ENCODE data around the gene SHCBP1L.
"Not testable (repeated sequence)": the region's sequence is repeated elsewhere in the genome, so short reads cannot be mapped to it uniquely, and the experiment has no call there.

SHCBP1L gene

DNA sequence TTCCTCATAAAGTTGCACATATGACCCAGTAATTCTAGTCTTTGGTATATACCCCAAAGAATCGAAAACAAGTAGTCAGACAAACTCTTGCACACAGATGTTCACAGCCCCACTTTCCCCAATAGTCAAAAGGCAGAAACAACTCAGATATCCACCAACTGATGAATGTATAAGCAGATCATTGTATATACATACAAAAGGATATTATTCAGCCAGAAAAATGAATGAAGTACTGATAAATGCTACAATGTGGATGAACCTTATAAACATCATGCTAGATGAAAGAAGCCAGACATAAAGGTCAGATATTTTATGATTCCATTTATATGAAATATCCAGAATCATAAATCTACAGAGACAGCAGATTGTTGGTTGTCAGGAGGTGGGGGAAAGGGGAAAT lies 27.3 kb downstream of the SHCBP1L start:
- DNase-seq (ENCODE audit: low read depth): no peak

DNA sequence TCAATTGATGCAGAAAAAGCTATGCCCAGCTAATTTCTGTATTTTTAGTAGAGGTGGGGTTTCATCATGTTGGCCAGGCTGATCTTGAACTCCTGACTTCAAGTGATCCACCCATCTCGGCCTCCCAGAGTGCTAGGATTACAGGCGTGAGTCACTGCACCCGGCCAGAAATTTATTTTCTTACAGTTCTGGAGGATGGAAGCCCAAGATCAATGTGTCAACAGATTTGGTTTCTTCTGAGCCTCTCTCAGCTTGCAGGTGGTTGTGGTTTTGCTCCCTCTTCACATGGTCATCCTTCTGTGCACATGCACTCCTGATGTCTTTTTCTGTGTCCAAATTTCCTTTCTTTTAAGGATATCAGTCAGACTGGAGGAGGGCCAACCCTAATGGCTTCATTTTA lies 35.6 kb downstream of the SHCBP1L start:
- DNase-seq (ENCODE audit: low read depth): no peak
- H3K4me3 ChIP-seq (ENCODE audit: low read depth, low read length): no peak overlapping the region
- TF ChIP-seq, protein P1, sequence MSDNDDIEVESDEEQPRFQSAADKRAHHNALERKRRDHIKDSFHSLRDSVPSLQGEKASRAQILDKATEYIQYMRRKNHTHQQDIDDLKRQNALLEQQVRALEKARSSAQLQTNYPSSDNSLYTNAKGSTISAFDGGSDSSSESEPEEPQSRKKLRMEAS (IDR thresholded peaks at IDR 0.05; ENCODE audit: low read depth, low read length): no peak
- TF ChIP-seq, protein P2, sequence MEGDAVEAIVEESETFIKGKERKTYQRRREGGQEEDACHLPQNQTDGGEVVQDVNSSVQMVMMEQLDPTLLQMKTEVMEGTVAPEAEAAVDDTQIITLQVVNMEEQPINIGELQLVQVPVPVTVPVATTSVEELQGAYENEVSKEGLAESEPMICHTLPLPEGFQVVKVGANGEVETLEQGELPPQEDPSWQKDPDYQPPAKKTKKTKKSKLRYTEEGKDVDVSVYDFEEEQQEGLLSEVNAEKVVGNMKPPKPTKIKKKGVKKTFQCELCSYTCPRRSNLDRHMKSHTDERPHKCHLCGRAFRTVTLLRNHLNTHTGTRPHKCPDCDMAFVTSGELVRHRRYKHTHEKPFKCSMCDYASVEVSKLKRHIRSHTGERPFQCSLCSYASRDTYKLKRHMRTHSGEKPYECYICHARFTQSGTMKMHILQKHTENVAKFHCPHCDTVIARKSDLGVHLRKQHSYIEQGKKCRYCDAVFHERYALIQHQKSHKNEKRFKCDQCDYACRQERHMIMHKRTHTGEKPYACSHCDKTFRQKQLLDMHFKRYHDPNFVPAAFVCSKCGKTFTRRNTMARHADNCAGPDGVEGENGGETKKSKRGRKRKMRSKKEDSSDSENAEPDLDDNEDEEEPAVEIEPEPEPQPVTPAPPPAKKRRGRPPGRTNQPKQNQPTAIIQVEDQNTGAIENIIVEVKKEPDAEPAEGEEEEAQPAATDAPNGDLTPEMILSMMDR (IDR thresholded peaks at IDR 0.05; ENCODE audit: low read depth, low read length): no peak
- TF ChIP-seq MYC (IDR thresholded peaks at IDR 0.05; ENCODE audit: low read depth, low read length): no peak
- TF ChIP-seq POLR2A (IDR thresholded peaks at IDR 0.05; ENCODE audit: extremely low read depth, insufficient read length): no peak

More for the DNA sequence above, 27.3 kb downstream of the SHCBP1L start:
- H3K4me3 ChIP-seq (ENCODE audit: low read depth, low read length): no peak overlapping the region
- no peak for TF ChIP-seq MYC (IDR thresholded peaks at IDR 0.05; ENCODE audit: low read depth, low read length)

DNA sequence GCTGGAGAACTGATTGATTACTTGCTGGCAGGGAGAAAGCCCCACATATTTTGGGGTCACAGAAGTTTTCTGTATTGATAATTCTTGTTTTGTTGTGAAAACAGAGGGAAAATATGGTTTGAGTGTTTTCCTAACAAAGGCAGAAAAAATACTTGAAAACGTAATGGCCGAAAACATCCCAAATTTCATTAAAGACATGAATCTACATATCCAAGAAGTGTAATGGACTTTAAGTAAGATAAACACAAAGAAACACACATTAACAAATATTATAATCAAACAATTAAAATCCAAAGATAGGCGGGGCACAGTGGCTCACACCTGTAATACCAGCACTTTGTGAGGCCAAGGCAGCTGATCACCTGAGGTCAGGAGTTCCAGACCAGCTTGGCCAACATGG lies 39.6 kb downstream of the SHCBP1L start:
- no peak overlapping the region for H3K4me3 ChIP-seq (ENCODE audit: low read depth, low read length)
- TF ChIP-seq POLR2A (IDR thresholded peaks at IDR 0.05; ENCODE audit: extremely low read depth, insufficient read length): no peak
- no peak for TF ChIP-seq MYC (IDR thresholded peaks at IDR 0.05; ENCODE audit: low read depth, low read length)
- TF ChIP-seq, protein P1 (IDR thresholded peaks at IDR 0.05; ENCODE audit: low read depth, low read length): no peak
- TF ChIP-seq, protein P2 (IDR thresholded peaks at IDR 0.05; ENCODE audit: low read depth, low read length): no peak
- no peak for DNase-seq (ENCODE audit: low read depth)

DNA sequence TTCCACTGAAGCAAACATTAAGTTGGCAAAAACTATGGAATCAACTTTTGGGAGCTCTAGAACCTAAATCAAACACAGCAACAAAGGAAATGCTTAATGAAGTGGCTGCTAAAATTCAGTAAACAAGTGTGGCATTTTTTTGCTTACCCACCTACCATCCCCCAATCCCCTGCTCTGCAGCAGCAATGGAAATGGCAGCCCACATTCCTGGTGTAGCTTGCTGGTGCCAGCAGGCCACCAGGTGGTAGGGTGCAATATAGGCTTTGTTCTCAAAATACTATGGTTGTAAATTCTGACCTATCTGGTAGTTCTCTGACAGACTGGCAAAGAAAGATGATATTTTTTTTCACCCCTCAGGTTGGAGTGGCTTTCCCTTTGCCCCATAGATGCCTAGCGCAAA lies 42.8 kb downstream of the SHCBP1L start:
- TF ChIP-seq, protein P2 (IDR thresholded peaks at IDR 0.05; ENCODE audit: low read depth, low read length): no peak
- TF ChIP-seq MYC (IDR thresholded peaks at IDR 0.05; ENCODE audit: low read depth, low read length): no peak
- TF ChIP-seq POLR2A (IDR thresholded peaks at IDR 0.05; ENCODE audit: extremely low read depth, insufficient read length): no peak
- TF ChIP-seq, protein P1 (IDR thresholded peaks at IDR 0.05; ENCODE audit: low read depth, low read length): no peak
- DNase-seq (ENCODE audit: low read depth): no peak

DNA sequence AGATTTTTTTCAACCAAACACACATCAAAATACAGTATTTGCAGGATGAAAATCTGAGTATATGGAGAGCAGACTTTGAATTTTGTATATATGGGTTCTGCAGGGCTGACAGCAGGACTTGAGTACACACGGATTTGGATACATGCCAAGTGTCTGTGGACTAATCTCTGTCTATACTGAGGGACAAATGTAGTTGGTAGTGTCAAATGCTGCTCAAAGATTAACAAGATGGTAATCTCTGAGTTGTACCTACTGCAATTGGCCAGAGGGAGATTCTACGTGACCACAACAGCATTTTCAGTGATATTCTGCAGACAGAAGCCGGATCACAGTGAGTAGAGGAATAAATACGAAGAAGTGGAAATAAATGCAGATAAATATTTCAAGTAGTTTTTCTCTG lies 43.4 kb downstream of the SHCBP1L start:
- TF ChIP-seq MYC (IDR thresholded peaks at IDR 0.05; ENCODE audit: low read depth, low read length) (no peak), POLR2A (IDR thresholded peaks at IDR 0.05; ENCODE audit: extremely low read depth, insufficient read length) (no peak)
- TF ChIP-seq, protein P2 (IDR thresholded peaks at IDR 0.05; ENCODE audit: low read depth, low read length): no peak
- TF ChIP-seq, protein P1 (IDR thresholded peaks at IDR 0.05; ENCODE audit: low read depth, low read length): no peak
- H3K4me3 ChIP-seq (ENCODE audit: low read depth, low read length): no peak overlapping the region
- no peak for DNase-seq (ENCODE audit: low read depth)

More for the DNA sequence above, 42.8 kb downstream of the SHCBP1L start:
- H3K4me3 ChIP-seq (ENCODE audit: low read depth, low read length): no peak overlapping the region

DNA sequence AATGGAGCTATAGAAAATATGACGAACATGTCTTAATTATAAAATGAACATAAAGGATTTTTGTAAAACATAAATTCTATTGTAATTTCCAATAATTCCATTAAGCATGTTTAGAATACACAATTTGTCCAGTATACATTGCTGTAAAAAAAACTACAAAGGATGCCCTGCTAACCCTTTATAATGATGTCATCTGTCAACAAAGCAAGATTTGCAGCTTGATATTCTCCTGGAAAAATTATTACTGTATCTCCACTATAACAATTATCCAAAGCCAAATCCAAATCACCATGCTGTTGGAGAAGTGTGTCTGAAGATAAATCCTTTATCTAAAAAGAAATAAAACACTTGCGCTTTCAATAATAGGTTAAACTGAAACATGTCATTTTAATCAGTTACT lies 47.6 kb downstream of the SHCBP1L start:
- H3K4me3 ChIP-seq (ENCODE audit: low read depth, low read length): no peak overlapping the region
- no peak for DNase-seq (ENCODE audit: low read depth)
- no peak for TF ChIP-seq MYC (IDR thresholded peaks at IDR 0.05; ENCODE audit: low read depth, low read length)
- TF ChIP-seq, protein P2 (IDR thresholded peaks at IDR 0.05; ENCODE audit: low read depth, low read length): no peak
- TF ChIP-seq, protein P1 (IDR thresholded peaks at IDR 0.05; ENCODE audit: low read depth, low read length): no peak
- no peak for TF ChIP-seq POLR2A (IDR thresholded peaks at IDR 0.05; ENCODE audit: extremely low read depth, insufficient read length)

DNA sequence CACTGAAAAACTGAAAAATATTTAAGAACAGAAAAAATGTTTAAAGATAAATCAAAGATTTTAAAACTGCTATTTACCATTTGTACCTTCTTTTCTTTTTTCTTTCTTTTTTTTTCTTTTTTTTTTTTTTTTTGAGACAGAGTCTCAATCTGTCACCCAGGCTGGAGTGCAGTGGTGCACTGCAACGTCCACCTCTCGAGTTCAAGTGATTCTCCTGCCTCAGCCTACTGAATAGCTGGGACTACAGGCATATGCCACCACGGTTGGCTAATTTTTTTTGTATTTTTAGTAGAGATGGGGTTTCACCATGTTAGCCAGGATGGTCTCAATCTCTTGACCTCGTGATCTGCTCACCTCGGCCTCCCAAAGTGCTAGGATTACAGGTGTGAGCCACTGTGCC lies 51.0 kb downstream of the SHCBP1L start:
- H3K4me3 ChIP-seq (ENCODE audit: low read depth, low read length); DNase-seq (ENCODE audit: low read depth): not testable (repeated sequence)

Measured in NB4 (cell line).